Ishikawa (cell line): Measurements from ENCODE around the gene IFNAR2.

ENCODE experiments used
- CEBPB ChIP-seq: IDR thresholded peaks from 2 replicates; pipeline ENCODE4 v1.6.1; 2012
- CREB1 ChIP-seq: IDR thresholded peaks from 2 replicates; pipeline ENCODE4 v1.6.1; 2012; ENCODE audit warnings: low read depth
- EGR1 ChIP-seq: IDR thresholded peaks from 2 replicates; pipeline ENCODE4 v1.6.1; 2012
- EP300 ChIP-seq: IDR thresholded peaks from 2 replicates; pipeline ENCODE4 v1.6.1; 2012; ENCODE audit warnings: borderline replicate concordance
- FOXM1 ChIP-seq: IDR thresholded peaks from 2 replicates; pipeline ENCODE4 v1.6.1; 2012; ENCODE audit warnings: low read depth, borderline replicate concordance
- MAX ChIP-seq: IDR thresholded peaks from 2 replicates; pipeline ENCODE4 v1.6.1; 2012
- NFIC ChIP-seq: IDR thresholded peaks from 2 replicates; pipeline ENCODE4 v1.6.1; 2012
- RAD21 ChIP-seq: IDR thresholded peaks from 2 replicates; pipeline ENCODE4 v1.6.1; 2012; ENCODE audit warnings: low read depth
- REST ChIP-seq: IDR thresholded peaks from 2 replicates; pipeline ENCODE4 v1.6.1; 2012; ENCODE audit warnings: low read depth, mild to moderate bottlenecking
- TAF1 ChIP-seq: IDR thresholded peaks from 2 replicates; pipeline ENCODE4 v1.6.1; 2012; ENCODE audit warnings: low read depth, mild to moderate bottlenecking
- TCF12 ChIP-seq: IDR thresholded peaks from 2 replicates; pipeline ENCODE4 v1.6.1; 2012; ENCODE audit warnings: low read depth
- TEAD4 ChIP-seq: IDR thresholded peaks from 2 replicates; pipeline ENCODE4 v1.6.1; 2012
- USF1 ChIP-seq: IDR thresholded peaks from 2 replicates; pipeline ENCODE4 v1.6.1; 2012
- YY1 ChIP-seq: IDR thresholded peaks from 2 replicates; pipeline ENCODE4 v1.6.1; 2012; ENCODE audit warnings: low read depth
- ZBTB7A ChIP-seq: IDR thresholded peaks from 2 replicates; pipeline ENCODE4 v1.6.1; 2012; ENCODE audit warnings: low read depth

The IFNAR2 gene

GRCh38 chr21:33202464-33203363, 27.0 kb upstream of the IFNAR2 start:
- TF ChIP-seq CREB1 (no peak), MAX (no peak), EGR1 (no peak), TCF12 (no peak), YY1 (no peak), NFIC (no peak), USF1 (no peak), CEBPB (no peak), TEAD4 (no peak), FOXM1 (no peak)

- TF ChIP-seq RAD21 (no peak), TCF12 (no peak), FOXM1 (no peak), TAF1 (no peak), NFIC (no peak), YY1 (no peak), MAX (no peak), CEBPB (no peak), REST (no peak), EGR1 (no peak), CREB1 (no peak), TEAD4 (no peak), EP300 (no peak), USF1 (no peak), ZBTB7A (no peak)
These were observed 26.4 kb upstream of the IFNAR2 start for GRCh38 chr21:33203371-33203724.

- no peak for TF ChIP-seq TCF12
- TF ChIP-seq MAX = no peak
- no peak for TF ChIP-seq REST
- TF ChIP-seq EP300 = no peak
- no peak for TF ChIP-seq TAF1
These were observed 24.3 kb upstream of the IFNAR2 start for GRCh38 chr21:33205476-33205875.

- TF ChIP-seq TAF1 = no peak
- TF ChIP-seq NFIC = no peak
- no peak for TF ChIP-seq TEAD4
- no peak for TF ChIP-seq CREB1
These were observed 22.9 kb upstream of the IFNAR2 start for GRCh38 chr21:33206771-33207281.

- TF ChIP-seq CEBPB (no peak), NFIC (no peak), YY1 (no peak), TAF1 (no peak), EGR1 (no peak), RAD21 (no peak), TCF12 (no peak), MAX (no peak), FOXM1 (no peak), REST (no peak), TEAD4 (no peak), EP300 (no peak), ZBTB7A (no peak), CREB1 (no peak)
These were observed 22.1 kb upstream of the IFNAR2 start for GRCh38 chr21:33207449-33208149.
